A549 (cell line): ENCODE results near the gene CLDN17. TPM values are rescaled to one million over a fixed set of nuclear protein-coding genes. Genes with fewer than 3 reads are reported as not detected.

Source experiments
- ATAC-seq, 2 experiments: fragments of 200-7000 bp in 1 of 2; fragments of >200 bp in 1 of 2; cut with Nextera tagmentation in 1 of 2; cut with Tn5 transposase in 1 of 2; 3 replicates each; pipeline versions ENCODE4 v1.8.0 to v1.9.1; 2018 to 2020; ENCODE audit warnings: mild to moderate bottlenecking in 1 of 2, moderate library complexity in 1 of 2
- CTCF ChIA-PET: fragments of 300-600 bp; sonication (Branson Sonifier 250); formaldehyde crosslinking; extraction: SDS; loops from one replicate; lab custom pipeline; 2021; ENCODE audit warnings: antibody characterized with exemption, inconsistent platforms; lab: Yijun Ruan, JAX
- POLR2A ChIA-PET: fragments of 350-600 bp; formaldehyde crosslinking; extraction: SDS; loops from one replicate; lab custom pipeline; 2021; ENCODE audit warnings: antibody characterized with exemption, inconsistent platforms; lab: Yijun Ruan, JAX
- DNase-seq, 2 experiments: peaks; one replicate each; pipeline versions ENCODE4 v3.0.0 to v3.0.0-alpha.2; 2011 to 2016; ENCODE audit warnings: low read depth in 1 of 2, low spot score in 1 of 2
- FAIRE-seq: peaks from 2 replicates; lab custom pipeline; 2011; peaks lifted over from hg19 to GRCh38; lab: Jason Lieb, UNC
- H3K27ac ChIP-seq, 2 experiments: fragments of >200 bp; sonication (Bioruptor Twin); formaldehyde crosslinking; 3 replicates each; pipeline ENCODE4 v1.5.1; 2016 to 2017
- H3K4me1 ChIP-seq: fragments of >200 bp; sonication (Bioruptor Twin); formaldehyde crosslinking; 3 replicates; pipeline ENCODE4 v1.6.1; 2016
- H3K4me2 ChIP-seq: fragments of >200 bp; sonication (Bioruptor Twin); formaldehyde crosslinking; 3 replicates; pipeline ENCODE4 v1.6.1; 2016
- H3K4me3 ChIP-seq: fragments of >200 bp; sonication (Bioruptor Twin); formaldehyde crosslinking; 3 replicates; pipeline ENCODE4 v1.5.1; 2016
- H3K9me3 ChIP-seq: fragments of >200 bp; sonication (Bioruptor Twin); formaldehyde crosslinking; 3 replicates; pipeline ENCODE4 v1.6.1; 2016
- CBX2 ChIP-seq: fragments of 200-600 bp; sonication (generic); IDR thresholded peaks from 2 replicates; pipeline ENCODE4 v1.6.1; 2016; ENCODE audit warnings: low read depth, mild to moderate bottlenecking, borderline replicate concordance
- CHD4 ChIP-seq: fragments of 200-600 bp; sonication (generic); IDR thresholded peaks from 2 replicates; pipeline ENCODE4 v1.6.1; 2016; ENCODE audit warnings: antibody characterized with exemption, mild to moderate bottlenecking, borderline replicate concordance
- EHMT2 ChIP-seq: fragments of 200-600 bp; sonication (generic); IDR thresholded peaks from 2 replicates; pipeline ENCODE4 v1.6.1; 2016; ENCODE audit warnings: antibody characterized with exemption, low read depth, mild to moderate bottlenecking, moderate library complexity
- FOSB ChIP-seq: fragments of 250-450 bp; sonication (Bioruptor Pico); IDR thresholded peaks from 2 replicates; pipeline ENCODE4 v1.5.0; 2020; ENCODE audit warnings: mild to moderate bottlenecking, moderate library complexity
- GATA3 ChIP-seq: IDR thresholded peaks from 2 replicates; pipeline ENCODE4 v1.6.1; 2012; ENCODE audit warnings: borderline replicate concordance
- HES2 ChIP-seq: fragments of >200 bp; sonication (Bioruptor Twin); formaldehyde crosslinking; IDR thresholded peaks from 2 replicates; pipeline ENCODE4 v1.6.1; 2016
- HEYL ChIP-seq: fragments of 250-450 bp; sonication (Bioruptor Pico); IDR thresholded peaks from 2 replicates; pipeline ENCODE4 v1.8.0; 2021; ENCODE audit warnings: mild to moderate bottlenecking, moderate library complexity
- HMGXB4 ChIP-seq: fragments of 250-450 bp; sonication (Bioruptor Pico); IDR thresholded peaks from 2 replicates; pipeline ENCODE4 v1.5.0; 2021; ENCODE audit warnings: mild to moderate bottlenecking, moderate library complexity, borderline replicate concordance
- HOXB13 ChIP-seq: fragments of 250-450 bp; sonication (Bioruptor Pico); IDR thresholded peaks from 2 replicates; pipeline ENCODE4 v1.5.0; 2020; ENCODE audit warnings: low read depth, mild to moderate bottlenecking, moderate library complexity
- JUNB ChIP-seq: fragments of >200 bp; sonication (Bioruptor Twin); formaldehyde crosslinking; IDR thresholded peaks from 2 replicates; pipeline ENCODE4 v1.6.1; 2016
- KDM5A ChIP-seq: fragments of 200-600 bp; sonication (generic); IDR thresholded peaks from 2 replicates; pipeline ENCODE4 v1.6.1; 2016; ENCODE audit warnings: antibody characterized with exemption, mild to moderate bottlenecking
- MAFK ChIP-seq: fragments of 450-650 bp; IDR thresholded peaks from 2 replicates; pipeline ENCODE4 v1.6.1; 2014; ENCODE audit not compliant: partially characterized antibody
- MAX ChIP-seq: IDR thresholded peaks from 2 replicates; pipeline ENCODE4 v1.6.1; 2012
- MAZ ChIP-seq: fragments of 150-350 bp; IDR thresholded peaks from 2 replicates; pipeline ENCODE4 v1.6.1; 2014; ENCODE audit warnings: antibody characterized with exemption, low read depth, low read length, borderline replicate concordance
- NFE2L2 ChIP-seq: fragments of 150-350 bp; conservative IDR thresholded peaks from 2 replicates; pipeline ENCODE4 v1.6.1; 2014; ENCODE audit warnings: low read length
- POLR2A ChIP-seq: IDR thresholded peaks from 2 replicates; pipeline ENCODE4 v1.6.1; 2012; ENCODE audit warnings: mild to moderate bottlenecking, low read length
- RAD21 ChIP-seq, 2 experiments: fragments of >200 bp in 1 of 2; sonication (Bioruptor Twin) in 1 of 2; formaldehyde crosslinking in 1 of 2; IDR thresholded peaks in 1 of 2; conservative IDR thresholded peaks in 1 of 2; 2 replicates in 1 of 2; 3 replicates in 1 of 2; pipeline ENCODE4 v1.6.1; 2012 to 2018; ENCODE audit warnings: inconsistent platforms in 1 of 2
- RARB ChIP-seq: fragments of 250-450 bp; sonication (Bioruptor Pico); IDR thresholded peaks from 2 replicates; pipeline ENCODE4 v1.8.0; 2021; ENCODE audit warnings: mild to moderate bottlenecking, moderate library complexity
- REST ChIP-seq: fragments of 200-600 bp; sonication (generic); IDR thresholded peaks from 2 replicates; pipeline ENCODE4 v1.6.1; 2016; ENCODE audit warnings: antibody characterized with exemption, mild to moderate bottlenecking, moderate library complexity
- RNF2 ChIP-seq: fragments of 200-600 bp; sonication (generic); IDR thresholded peaks from 2 replicates; pipeline ENCODE4 v1.6.1; 2016; ENCODE audit warnings: low read depth, mild to moderate bottlenecking, antibody characterized with exemption, moderate library complexity, borderline replicate concordance
- TFCP2L1 ChIP-seq: fragments of 250-450 bp; sonication (Bioruptor Pico); IDR thresholded peaks from 2 replicates; pipeline ENCODE4 v1.5.0; 2021; ENCODE audit warnings: mild to moderate bottlenecking
- USF2 ChIP-seq: fragments of 450-650 bp; IDR thresholded peaks from 2 replicates; pipeline ENCODE4 v1.6.1; 2014; ENCODE audit warnings: antibody characterized with exemption
- ZNF302 ChIP-seq: fragments of 250-450 bp; sonication (Bioruptor Pico); IDR thresholded peaks from 2 replicates; pipeline ENCODE4 v1.9.0; 2021; ENCODE audit warnings: inconsistent platforms, mild to moderate bottlenecking, moderate library complexity
- ZSCAN20 ChIP-seq: fragments of 250-450 bp; sonication (Bioruptor Pico); IDR thresholded peaks from 2 replicates; pipeline ENCODE4 v1.8.0; 2022; ENCODE audit warnings: mild to moderate bottlenecking, moderate library complexity
- WGBS: methylation state at CpG from one replicate; pipeline ENCODE4 v1.1.6; 2017; ENCODE audit errors: missing lambda C conversion rate; 5-methylcytosine and 5-hydroxymethylcytosine counted together
- polyA plus RNA-seq, 4 experiments: library from polyadenylated mRNA; depleted of rRNA in 3 of 4; stranded (reverse); fragments of >200 nt; fragmentation: RNase III in 1 of 4; extraction: RNeasy Plus Mini Kit Qiagen cat#74134 plus additional on column Dnase treatment in 1 of 4; gene quantifications; 2 replicates in 3 of 4; 3 replicates in 1 of 4; pipeline ENCODE4 v1.2.3, GENCODE V29; 2011 to 2017

The CLDN17 gene
- polyA plus RNA-seq, 2 of the 4 experiments (the other 2 are of a cell fraction) = not detected

GRCh38 chr21:30164796-30165195, 1.8 kb downstream of the CLDN17 start:
- 4% methylated on average over 1 of the region's 1 CpG for WGBS
- TF ChIP-seq NFE2L2 = no peak
- TF ChIP-seq MAFK = no peak
- H3K4me3 ChIP-seq = no peak overlapping the region
- H3K9me3 ChIP-seq = no peaks in the 10 kb centered on the region
- ATAC-seq (no peak), DNase-seq (no peak), FAIRE-seq (no peak)
- H3K4me1 ChIP-seq = no peaks in the 10 kb centered on the region
- no peak overlapping the region for H3K27ac ChIP-seq
- H3K4me2 ChIP-seq = no peak overlapping the region
- ChIA-PET POLR2A (no interaction called here), CTCF (no interaction called here)

- POLR2A ChIA-PET = no interaction called here
- Histone ChIP-seq H3K4me2 (no peak overlapping the region), H3K4me1 (no peaks in the 10 kb centered on the region), H3K27ac (no peak overlapping the region), H3K9me3 (no peaks in the 10 kb centered on the region), H3K4me3 (no peak overlapping the region)
- DNase-seq = no peak
- CTCF ChIA-PET = no interaction called here
- ATAC-seq = no peak
- TF ChIP-seq ZSCAN20 = no peak
- no peak for TF ChIP-seq RNF2
- no peak for TF ChIP-seq EHMT2
- TF ChIP-seq CHD4 = no peak
- TF ChIP-seq KDM5A = no peak
- TF ChIP-seq GATA3 = no peak
- 0% methylated on average over 1 of the region's 1 CpG for WGBS
- FAIRE-seq = no peak
Observed at GRCh38 chr21:30153697-30154340, 12.8 kb downstream of the CLDN17 start.

GRCh38 chr21:30152792-30153191, 13.8 kb downstream of the CLDN17 start:
- Histone ChIP-seq H3K4me2 (no peak overlapping the region), H3K4me3 (no peak overlapping the region), H3K27ac (no peak overlapping the region), H3K4me1 (no peaks in the 10 kb centered on the region), H3K9me3 (no peaks in the 10 kb centered on the region)
- no peak for TF ChIP-seq USF2
- no peak for TF ChIP-seq POLR2A
- TF ChIP-seq RARB (CRISPR knock-in tag) = no peak
- no peak for TF ChIP-seq REST
- TF ChIP-seq FOSB (CRISPR knock-in tag) = no peak
- DNase-seq (no peak), FAIRE-seq (no peak), ATAC-seq (no peak)
- ChIA-PET POLR2A (no interaction called here), CTCF (no interaction called here)

GRCh38 chr21:30148906-30149305, 17.7 kb downstream of the CLDN17 start:
- Histone ChIP-seq H3K4me1 (no peaks in the 10 kb centered on the region), H3K27ac (no peak overlapping the region), H3K4me2 (no peak overlapping the region), H3K4me3 (no peak overlapping the region), H3K9me3 (no peaks in the 10 kb centered on the region)
- DNase-seq (no peak), FAIRE-seq (no peak), ATAC-seq (no peak)
- POLR2A ChIA-PET = no interaction called here
- WGBS = 0% methylated on average over 1 of the region's 1 CpG
- CTCF ChIA-PET = interaction anchor here (0.6 kb wide), 1 partner anchor 210 kb away, joined by 3 read pairs; no protein-coding TSS in a partner anchor
- TF ChIP-seq TFCP2L1 (CRISPR knock-in tag) (no peak), JUNB (no peak), MAZ (no peak), HMGXB4 (CRISPR knock-in tag) (no peak), GATA3 (no peak), RAD21 (conservative IDR thresholded peaks at IDR 0.05 in 1 of 2, IDR thresholded peaks at IDR 0.05 in 1 of 2) (no peak), USF2 (no peak), CBX2 (no peak), HEYL (no peak), MAX (no peak), ZNF302 (CRISPR knock-in tag) (no peak), ZSCAN20 (no peak), HES2 (no peak), HOXB13 (CRISPR knock-in tag) (no peak)
